ENCODE data around the gene SAMD5.

Gene SAMD5

DNA sequence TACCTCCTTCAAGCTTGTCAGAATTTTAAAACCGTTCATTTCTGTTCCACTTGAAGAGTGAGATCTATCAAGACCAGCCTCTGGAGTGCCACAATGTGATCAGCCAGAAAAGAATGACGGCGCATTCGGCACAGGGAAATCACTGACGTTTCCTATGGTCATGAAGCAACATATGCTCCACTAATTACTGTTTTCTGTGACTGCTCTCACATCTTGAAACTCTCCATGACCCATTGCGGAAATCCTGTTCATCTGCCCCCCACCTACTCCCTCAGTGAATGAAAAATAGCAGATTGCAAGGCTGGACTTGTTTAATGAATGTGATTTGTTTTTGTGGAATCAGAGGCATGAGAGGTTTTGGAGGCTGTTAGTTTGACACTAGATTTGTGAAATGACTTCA, 53.2 kb downstream of the SAMD5 start:
- no peak for ATAC-seq
- TF ChIP-seq ISL1 (CRISPR knock-in tag; IDR thresholded peaks at IDR 0.05) = no peak

DNA sequence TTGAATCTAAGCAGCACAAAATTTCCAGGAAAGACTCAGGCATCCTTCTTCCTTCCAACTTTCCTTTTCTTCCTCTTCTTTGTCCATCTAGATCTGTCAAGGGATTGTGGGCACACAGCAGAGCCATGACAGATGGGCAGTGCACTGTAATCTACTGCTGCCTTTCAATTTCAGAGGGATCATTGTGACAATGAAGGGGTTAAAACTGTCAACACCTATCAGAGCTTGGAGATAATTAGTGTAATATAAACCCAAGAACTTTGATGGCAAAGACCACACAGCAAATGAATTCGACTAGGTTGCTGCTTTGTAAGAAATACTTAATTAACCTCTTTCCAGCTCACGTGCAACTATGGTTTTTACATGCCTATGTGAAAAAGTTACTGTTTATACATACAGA, 55.0 kb downstream of the SAMD5 start:
- TF ChIP-seq, protein P1, sequence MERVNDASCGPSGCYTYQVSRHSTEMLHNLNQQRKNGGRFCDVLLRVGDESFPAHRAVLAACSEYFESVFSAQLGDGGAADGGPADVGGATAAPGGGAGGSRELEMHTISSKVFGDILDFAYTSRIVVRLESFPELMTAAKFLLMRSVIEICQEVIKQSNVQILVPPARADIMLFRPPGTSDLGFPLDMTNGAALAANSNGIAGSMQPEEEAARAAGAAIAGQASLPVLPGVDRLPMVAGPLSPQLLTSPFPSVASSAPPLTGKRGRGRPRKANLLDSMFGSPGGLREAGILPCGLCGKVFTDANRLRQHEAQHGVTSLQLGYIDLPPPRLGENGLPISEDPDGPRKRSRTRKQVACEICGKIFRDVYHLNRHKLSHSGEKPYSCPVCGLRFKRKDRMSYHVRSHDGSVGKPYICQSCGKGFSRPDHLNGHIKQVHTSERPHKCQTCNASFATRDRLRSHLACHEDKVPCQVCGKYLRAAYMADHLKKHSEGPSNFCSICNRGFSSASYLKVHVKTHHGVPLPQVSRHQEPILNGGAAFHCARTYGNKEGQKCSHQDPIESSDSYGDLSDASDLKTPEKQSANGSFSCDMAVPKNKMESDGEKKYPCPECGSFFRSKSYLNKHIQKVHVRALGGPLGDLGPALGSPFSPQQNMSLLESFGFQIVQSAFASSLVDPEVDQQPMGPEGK (CRISPR knock-in tag; IDR thresholded peaks at IDR 0.05; ENCODE audit: borderline replicate concordance) = no peak
- TF ChIP-seq RARB (CRISPR knock-in tag; IDR thresholded peaks at IDR 0.05) = no peak
- no peak for TF ChIP-seq SNAI2 (CRISPR knock-in tag; IDR thresholded peaks at IDR 0.05)
- no peak for TF ChIP-seq OSR1 (CRISPR knock-in tag; IDR thresholded peaks at IDR 0.05)
- no peak for TF ChIP-seq ISL1 (CRISPR knock-in tag; IDR thresholded peaks at IDR 0.05)
- TF ChIP-seq, protein P2, sequence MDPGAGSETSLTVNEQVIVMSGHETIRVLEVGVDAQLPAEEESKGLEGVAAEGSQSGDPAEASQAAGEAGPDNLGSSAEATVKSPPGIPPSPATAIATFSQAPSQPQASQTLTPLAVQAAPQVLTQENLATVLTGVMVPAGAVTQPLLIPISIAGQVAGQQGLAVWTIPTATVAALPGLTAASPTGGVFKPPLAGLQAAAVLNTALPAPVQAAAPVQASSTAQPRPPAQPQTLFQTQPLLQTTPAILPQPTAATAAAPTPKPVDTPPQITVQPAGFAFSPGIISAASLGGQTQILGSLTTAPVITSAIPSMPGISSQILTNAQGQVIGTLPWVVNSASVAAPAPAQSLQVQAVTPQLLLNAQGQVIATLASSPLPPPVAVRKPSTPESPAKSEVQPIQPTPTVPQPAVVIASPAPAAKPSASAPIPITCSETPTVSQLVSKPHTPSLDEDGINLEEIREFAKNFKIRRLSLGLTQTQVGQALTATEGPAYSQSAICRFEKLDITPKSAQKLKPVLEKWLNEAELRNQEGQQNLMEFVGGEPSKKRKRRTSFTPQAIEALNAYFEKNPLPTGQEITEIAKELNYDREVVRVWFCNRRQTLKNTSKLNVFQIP (CRISPR knock-in tag; IDR thresholded peaks at IDR 0.05; ENCODE audit: borderline replicate concordance, low read depth) = no peak
- no peak for TF ChIP-seq ZFP30 (CRISPR knock-in tag; IDR thresholded peaks at IDR 0.05)
- no peak for TF ChIP-seq GLIS3 (CRISPR knock-in tag; IDR thresholded peaks at IDR 0.05)
- no peak for TF ChIP-seq BACH2 (CRISPR knock-in tag; IDR thresholded peaks at IDR 0.05; ENCODE audit: borderline replicate concordance)
- TF ChIP-seq PPARA (CRISPR knock-in tag; IDR thresholded peaks at IDR 0.05; ENCODE audit: borderline replicate concordance) = no peak
- no peak for TF ChIP-seq CSDC2 (CRISPR knock-in tag; IDR thresholded peaks at IDR 0.05)
- TF ChIP-seq ZNF565 (CRISPR knock-in tag; conservative IDR thresholded peaks at IDR 0.05; ENCODE audit: low read depth) = no peak
- TF ChIP-seq, protein P3, sequence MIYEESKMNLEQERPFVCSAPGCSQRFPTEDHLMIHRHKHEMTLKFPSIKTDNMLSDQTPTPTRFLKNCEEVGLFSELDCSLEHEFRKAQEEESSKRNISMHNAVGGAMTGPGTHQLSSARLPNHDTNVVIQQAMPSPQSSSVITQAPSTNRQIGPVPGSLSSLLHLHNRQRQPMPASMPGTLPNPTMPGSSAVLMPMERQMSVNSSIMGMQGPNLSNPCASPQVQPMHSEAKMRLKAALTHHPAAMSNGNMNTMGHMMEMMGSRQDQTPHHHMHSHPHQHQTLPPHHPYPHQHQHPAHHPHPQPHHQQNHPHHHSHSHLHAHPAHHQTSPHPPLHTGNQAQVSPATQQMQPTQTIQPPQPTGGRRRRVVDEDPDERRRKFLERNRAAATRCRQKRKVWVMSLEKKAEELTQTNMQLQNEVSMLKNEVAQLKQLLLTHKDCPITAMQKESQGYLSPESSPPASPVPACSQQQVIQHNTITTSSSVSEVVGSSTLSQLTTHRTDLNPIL (CRISPR knock-in tag; IDR thresholded peaks at IDR 0.05; ENCODE audit: low read depth) = no peak
- TF ChIP-seq TOX (CRISPR knock-in tag; IDR thresholded peaks at IDR 0.05; ENCODE audit: borderline replicate concordance) = no peak
- no peak for TF ChIP-seq ARNTL (CRISPR knock-in tag; IDR thresholded peaks at IDR 0.05; ENCODE audit: borderline replicate concordance, low read depth)
- TF ChIP-seq, protein P4, sequence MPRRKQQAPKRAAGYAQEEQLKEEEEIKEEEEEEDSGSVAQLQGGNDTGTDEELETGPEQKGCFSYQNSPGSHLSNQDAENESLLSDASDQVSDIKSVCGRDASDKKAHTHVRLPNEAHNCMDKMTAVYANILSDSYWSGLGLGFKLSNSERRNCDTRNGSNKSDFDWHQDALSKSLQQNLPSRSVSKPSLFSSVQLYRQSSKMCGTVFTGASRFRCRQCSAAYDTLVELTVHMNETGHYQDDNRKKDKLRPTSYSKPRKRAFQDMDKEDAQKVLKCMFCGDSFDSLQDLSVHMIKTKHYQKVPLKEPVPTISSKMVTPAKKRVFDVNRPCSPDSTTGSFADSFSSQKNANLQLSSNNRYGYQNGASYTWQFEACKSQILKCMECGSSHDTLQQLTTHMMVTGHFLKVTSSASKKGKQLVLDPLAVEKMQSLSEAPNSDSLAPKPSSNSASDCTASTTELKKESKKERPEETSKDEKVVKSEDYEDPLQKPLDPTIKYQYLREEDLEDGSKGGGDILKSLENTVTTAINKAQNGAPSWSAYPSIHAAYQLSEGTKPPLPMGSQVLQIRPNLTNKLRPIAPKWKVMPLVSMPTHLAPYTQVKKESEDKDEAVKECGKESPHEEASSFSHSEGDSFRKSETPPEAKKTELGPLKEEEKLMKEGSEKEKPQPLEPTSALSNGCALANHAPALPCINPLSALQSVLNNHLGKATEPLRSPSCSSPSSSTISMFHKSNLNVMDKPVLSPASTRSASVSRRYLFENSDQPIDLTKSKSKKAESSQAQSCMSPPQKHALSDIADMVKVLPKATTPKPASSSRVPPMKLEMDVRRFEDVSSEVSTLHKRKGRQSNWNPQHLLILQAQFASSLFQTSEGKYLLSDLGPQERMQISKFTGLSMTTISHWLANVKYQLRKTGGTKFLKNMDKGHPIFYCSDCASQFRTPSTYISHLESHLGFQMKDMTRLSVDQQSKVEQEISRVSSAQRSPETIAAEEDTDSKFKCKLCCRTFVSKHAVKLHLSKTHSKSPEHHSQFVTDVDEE (CRISPR knock-in tag; IDR thresholded peaks at IDR 0.05) = no peak
- no peak for TF ChIP-seq ZNF70 (CRISPR knock-in tag; IDR thresholded peaks at IDR 0.05)
- TF ChIP-seq ZFP3 (CRISPR knock-in tag; IDR thresholded peaks at IDR 0.05) = no peak
- TF ChIP-seq ZNF8 (CRISPR knock-in tag; IDR thresholded peaks at IDR 0.05) = no peak
- ATAC-seq = no peak

DNA sequence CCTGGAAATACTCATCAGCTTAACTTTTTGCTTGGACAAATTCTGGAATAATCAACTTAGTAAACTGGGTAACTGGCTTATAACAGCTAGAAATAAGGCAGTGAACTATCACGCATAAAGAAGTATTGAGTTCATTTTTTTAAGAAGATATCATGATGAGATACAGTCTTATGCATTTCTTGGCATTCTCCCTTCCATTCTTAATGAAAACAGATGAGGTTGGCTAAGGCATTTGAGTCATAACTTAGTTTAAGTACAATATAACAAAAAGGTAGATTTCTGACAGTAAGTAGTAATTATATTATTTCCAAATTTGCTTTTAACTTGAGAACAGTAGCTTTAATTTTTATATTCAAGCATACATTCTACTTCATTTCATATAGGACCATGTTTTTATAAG, 56.1 kb downstream of the SAMD5 start:
- ATAC-seq = no peak
- TF ChIP-seq, protein P5, sequence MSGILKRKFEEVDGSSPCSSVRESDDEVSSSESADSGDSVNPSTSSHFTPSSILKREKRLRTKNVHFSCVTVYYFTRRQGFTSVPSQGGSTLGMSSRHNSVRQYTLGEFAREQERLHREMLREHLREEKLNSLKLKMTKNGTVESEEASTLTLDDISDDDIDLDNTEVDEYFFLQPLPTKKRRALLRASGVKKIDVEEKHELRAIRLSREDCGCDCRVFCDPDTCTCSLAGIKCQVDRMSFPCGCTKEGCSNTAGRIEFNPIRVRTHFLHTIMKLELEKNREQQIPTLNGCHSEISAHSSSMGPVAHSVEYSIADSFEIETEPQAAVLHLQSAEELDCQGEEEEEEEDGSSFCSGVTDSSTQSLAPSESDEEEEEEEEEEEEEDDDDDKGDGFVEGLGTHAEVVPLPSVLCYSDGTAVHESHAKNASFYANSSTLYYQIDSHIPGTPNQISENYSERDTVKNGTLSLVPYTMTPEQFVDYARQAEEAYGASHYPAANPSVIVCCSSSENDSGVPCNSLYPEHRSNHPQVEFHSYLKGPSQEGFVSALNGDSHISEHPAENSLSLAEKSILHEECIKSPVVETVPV (CRISPR knock-in tag; IDR thresholded peaks at IDR 0.05) = no peak
- TF ChIP-seq, protein P3 (CRISPR knock-in tag; IDR thresholded peaks at IDR 0.05; ENCODE audit: low read depth) = no peak
- no peak for TF ChIP-seq CSDC2 (CRISPR knock-in tag; IDR thresholded peaks at IDR 0.05)
- TF ChIP-seq, protein P4 (CRISPR knock-in tag; IDR thresholded peaks at IDR 0.05) = no peak
- TF ChIP-seq, protein P2 (CRISPR knock-in tag; IDR thresholded peaks at IDR 0.05; ENCODE audit: borderline replicate concordance, low read depth) = no peak
- no peak for TF ChIP-seq ESRRG (CRISPR knock-in tag; IDR thresholded peaks at IDR 0.05)
- TF ChIP-seq SNAI2 (CRISPR knock-in tag; IDR thresholded peaks at IDR 0.05) = no peak
- no peak for TF ChIP-seq PPARA (CRISPR knock-in tag; IDR thresholded peaks at IDR 0.05; ENCODE audit: borderline replicate concordance)
- no peak for TF ChIP-seq RARB (CRISPR knock-in tag; IDR thresholded peaks at IDR 0.05)
- no peak for TF ChIP-seq ZFP3 (CRISPR knock-in tag; IDR thresholded peaks at IDR 0.05)

Measured in SK-N-SH treated with all-trans-retinoic acid at 6 μM for 48 hours (cell line).